GM19467 (cell line): ENCODE measurements around the gene PIAS4.

Experiments
- ATAC-seq: cut with Tn5 transposase; IDR thresholded peaks from one replicate; pipeline ENCODE4 v1.9.1; 2021; ENCODE audit warnings: mild to moderate bottlenecking, moderate library complexity; ENCODE audit not compliant: unreplicated experiment

Gene PIAS4

DNA sequence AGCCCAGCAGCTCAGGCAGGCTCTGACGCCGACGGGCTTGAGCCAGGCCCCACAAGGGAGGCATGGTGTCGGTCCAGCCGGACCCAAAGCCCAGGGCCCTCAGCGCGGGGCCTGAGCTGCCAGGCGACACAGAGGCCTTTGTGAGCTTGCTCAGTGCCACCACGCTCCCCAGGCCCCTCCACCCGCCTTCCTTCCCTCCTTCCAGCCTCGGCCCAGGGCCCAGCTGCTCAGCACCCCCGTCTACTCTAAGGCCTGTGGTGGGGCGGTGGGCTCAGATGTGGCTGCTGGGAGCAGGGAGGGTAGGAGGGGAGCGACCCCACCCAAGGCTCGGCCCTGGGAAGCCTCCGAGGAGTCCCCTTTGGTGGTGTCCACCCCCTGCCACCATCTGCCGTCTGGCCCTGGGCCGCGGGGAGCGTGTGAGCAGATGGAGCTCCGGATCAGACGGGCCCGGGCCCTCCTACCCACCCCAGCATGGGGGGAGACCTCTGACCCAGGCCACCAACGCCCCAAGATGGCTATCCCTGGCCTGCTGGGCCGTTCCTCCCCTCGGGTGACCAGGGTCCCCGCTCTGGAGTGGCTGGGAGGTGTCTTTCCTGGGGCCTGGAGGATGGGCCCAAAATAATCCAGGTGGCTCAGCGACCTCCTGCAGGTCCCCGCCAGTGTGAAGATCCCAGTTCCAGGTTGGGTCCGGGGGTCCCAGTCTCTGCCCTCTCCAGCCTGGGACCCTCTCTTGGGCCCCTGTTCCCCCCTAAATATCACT, 51.3 kb downstream of the PIAS4 start:
- ATAC-seq, result no peak

DNA sequence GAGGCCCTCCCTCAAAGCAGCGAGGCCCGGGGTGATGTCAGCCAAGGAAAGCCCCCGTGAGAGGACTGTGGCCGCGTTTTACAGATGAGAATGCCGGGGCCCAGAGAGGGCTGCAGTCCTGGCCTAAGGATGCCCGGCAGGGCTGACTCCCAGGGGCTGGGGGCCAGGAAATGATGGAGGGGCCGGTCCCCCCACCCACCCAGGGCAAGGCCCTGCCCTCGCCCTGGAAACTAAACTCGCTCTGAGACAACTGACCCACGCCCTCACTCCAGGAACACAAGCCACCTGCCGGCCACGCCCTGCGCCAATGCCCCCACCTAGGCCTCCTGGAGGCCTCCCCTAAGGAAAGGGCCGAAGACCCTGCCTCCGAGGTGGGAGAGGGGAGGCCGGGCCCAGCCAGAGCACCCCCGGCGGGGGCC, 51.9 kb downstream of the PIAS4 start:
- ATAC-seq, result no peak

DNA sequence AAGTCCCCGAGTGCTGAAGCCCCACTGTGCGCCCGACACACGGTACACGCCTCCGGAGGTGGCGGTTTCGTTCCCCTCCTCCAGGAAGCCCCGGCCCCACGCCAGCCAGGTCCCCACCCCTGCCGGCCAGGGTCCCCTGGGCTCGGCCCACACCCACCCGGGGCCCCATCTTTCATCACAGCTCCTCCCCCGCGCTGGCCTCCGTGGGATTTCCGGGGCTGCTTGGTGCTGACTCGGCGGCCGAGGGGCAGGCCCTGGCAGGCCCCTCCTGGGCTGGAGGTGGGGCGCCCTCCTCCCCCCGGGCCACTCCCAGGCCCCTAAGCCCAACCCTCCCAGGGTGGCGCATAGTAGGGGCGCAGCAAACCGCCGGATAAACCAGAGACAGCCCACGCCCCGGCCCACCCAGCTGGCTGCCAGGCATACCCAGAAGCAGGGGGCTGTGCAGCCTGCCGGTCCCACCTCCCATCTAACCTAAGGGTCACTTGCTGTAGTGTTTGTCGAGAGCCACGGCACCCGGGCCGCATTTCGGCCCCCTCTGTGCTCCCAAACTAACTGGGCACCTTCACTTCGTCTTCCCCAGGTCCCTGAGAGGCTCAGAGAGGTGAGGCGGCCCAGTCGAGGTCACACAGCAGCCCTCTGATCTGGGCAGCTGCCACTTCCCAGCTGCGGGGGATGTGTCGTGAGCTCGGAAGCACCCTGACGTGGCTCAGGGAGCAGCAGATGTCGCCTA, 52.5 kb downstream of the PIAS4 start:
- ATAC-seq, result no peak

DNA sequence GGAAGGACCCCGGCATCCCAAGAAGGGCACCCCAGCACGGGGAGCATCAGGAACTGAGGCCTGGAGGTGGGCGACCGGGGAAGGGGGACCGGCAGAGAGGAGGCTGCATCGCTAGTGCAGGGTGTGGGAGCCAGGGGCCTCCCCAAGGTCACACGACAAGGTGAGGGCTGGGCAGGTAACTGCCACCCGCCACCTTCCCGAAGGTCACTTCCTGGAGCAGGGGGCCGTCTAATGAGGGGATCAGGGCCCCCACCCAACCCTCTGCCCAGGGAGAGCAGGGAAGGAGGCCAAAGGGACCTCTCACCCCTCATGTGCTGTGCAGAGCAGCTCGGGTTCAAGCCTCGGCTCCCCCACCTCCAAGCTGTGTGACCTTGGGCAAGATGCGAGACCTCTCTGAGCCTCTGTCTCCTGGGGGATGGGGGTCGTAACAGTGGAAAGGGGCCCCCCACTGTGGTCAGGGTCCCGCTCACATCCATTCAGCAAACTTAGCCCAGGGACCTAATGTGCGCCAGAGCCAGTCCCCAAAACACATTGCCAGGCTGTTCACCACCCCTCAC, 53.2 kb downstream of the PIAS4 start:
- ATAC-seq, result no peak

DNA sequence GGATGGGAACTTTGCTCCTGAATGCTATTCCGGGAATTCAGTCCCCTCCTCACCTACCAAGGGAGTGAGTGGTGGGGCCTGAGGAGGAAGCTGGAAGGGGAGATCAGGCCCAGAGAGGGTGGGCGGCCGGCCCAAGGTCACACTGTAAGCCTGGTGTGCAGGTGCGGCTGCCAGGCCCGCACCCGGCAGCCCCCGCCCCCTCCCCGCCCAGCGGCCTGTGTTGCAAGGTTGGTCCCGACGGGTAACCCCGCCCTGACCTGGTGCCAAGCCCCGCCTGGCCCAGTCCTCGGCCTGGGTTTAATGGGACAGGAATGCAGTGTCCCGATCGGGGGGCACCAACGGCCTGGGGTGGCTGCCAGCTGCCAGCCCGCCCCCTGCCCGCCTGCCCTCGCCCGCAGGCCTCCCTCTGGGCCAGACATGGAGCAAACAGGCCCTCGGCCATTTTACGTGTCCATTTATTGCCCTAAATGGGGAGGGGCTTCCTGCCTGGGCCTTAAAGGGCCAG, 53.7 kb downstream of the PIAS4 start:
- ATAC-seq, result no peak

DNA sequence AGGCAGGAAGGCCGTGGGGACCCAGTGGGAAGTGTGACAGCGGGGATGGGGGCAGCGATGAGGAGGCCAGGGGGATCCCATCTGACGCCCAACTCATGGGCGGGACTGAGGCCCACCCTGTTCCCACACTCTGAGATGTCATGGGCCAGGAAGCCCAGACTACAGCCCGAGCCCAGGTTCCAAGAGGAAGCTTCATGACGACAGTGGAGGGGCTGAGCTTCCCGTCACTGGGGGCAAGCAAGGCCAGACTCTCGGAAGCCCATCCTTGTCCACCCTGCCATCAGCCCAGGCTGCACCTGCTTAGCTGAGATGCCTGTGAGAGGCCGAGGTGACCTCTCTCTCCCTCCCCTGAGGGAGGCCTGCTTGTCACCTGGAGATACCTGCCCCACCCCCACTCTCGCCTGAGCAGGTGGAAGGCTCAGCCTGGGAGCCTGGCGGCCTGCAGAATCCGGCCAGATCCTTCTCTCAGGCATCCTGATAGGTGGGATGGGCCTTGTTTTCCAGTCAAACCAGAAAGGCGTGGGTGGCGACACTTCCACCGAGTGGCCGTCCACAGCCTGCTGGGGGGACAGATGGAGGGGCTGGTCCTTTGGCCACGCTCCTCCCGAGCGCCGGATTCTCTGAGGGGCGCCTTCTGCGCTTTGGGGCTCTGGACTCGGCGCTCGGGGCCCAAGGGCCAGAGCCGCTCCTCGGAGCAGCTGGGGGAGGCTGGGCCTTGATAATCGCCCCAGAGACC, 54.3 kb downstream of the PIAS4 start:
- no peak for ATAC-seq

DNA sequence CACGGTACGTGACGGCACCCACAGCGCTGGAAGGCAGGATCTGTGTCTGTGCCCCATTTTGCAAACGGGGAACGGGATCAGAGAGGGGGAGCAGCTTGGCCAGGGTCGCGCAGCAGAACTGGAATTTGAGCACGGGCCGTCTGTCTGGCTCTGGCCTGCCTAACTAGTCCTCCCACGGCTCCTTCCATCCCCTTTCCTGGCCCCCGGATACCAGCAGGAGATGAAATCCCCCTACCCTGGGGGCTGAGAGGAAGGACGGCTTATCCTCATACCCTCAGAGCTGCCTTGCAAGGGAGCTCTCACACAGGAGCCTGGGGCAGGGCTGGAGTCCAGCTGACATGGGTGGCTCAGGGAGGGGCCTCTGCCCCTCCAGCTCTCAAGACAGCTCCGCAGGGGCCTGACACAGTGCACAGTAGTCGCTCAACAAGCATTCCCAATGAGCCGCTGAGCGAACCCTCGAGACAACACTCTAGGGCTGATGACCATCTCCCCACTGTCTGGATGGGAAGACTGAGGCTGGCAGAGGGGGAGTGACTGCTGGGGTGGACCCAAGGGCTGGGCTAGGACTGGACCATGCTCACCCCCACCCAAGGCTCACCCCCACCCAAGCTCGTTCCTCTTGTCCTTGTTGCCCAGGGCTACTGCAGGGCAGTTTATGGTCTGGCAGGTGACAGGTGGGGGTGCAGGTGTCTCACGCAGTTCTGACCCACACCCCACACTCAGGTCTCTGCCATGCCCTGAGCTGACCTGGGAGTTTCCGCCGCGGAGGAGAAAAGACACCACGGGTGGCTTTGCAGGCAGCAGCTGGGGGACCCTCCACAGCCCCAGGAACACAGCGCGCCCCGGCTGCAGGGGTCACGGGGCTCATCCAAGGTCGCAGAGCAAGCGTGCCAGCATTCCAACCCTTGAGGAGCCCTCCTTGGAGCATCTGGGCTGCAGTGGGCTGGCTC, 55.2 kb downstream of the PIAS4 start:
- no peak for ATAC-seq

- no peak for ATAC-seq
Observed at GRCh38 chr19:4063369-4064148, 56.0 kb downstream of the PIAS4 start.

DNA sequence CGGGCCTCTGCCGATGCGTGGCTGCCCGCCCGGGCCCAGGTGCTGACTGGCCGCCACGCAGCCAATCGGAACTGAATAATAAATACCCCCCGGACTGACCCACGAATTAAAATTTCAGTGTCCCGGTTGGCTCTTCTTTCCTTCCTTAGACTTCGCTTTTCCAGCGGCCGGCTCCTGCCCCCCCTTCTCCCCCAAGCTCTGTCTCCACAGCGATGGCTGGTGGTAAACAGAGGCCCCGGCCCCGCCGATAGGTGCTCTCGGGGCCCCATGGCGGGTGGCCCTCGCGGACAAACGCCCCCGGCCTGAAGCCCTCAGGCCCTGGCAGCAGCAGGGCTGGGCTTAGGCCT, 56.6 kb downstream of the PIAS4 start:
- no peak for ATAC-seq

GRCh38 chr19:4064496-4065260, 57.1 kb downstream of the PIAS4 start:
- peak; percentile 3 for ATAC-seq

- peak; percentile 66 for ATAC-seq
Observed at GRCh38 chr19:4065430-4066175, 58.1 kb downstream of the PIAS4 start.

GRCh38 chr19:4066176-4066606, 58.7 kb downstream of the PIAS4 start:
- no peak for ATAC-seq

GRCh38 chr19:4066682-4067395, 59.3 kb downstream of the PIAS4 start, which contains the start of gene ZBTB7A:
Gene ZBTB7A, minus strand, starts transcription at chr19:4066899. Its CDS starts 11,667 bp downstream, at chr19:4055232.
- ATAC-seq, result no peak

DNA sequence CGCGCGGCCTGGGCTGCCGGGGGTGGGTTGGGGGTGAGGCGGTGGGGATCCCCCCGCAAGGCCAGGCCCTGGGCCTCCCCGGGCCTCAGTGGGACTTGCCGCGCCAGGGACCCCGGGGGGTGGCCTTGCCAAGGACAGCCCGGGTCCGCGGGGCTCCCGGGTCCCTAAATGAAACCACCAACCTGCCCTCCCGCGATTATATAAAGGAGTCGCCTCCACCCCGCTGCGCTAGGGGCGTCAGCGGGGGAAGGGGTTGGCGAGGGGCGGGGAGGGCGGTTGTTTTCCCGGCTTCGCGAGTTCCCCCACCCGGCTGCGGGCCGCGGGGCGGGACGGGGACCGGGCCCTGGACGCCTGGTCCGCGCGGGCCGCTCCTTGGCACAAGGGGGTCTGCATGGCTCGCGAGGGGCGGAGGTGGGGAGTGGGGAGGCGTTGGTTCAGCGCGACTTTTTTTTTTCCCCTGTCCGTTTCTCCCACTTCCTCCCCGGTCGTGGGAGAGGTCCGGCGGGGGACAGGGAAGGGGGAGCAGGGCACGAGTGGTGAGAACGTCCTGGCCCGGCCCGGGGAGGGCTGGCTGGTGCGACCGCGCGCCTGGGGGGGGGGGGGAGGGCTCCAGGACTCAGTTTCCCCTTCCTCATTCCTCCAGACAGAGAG, 60.0 kb downstream of the PIAS4 start:
- ATAC-seq, result no peak

- no peak for ATAC-seq
Observed at GRCh38 chr19:4068047-4068966, 60.8 kb downstream of the PIAS4 start.
